ENCODE results near the gene PCDHGA1.

- TF ChIP-seq CTCF (tag by site-specific recombination; IDR thresholded peaks at IDR 0.05) (no peak), ZNF138 (tag by site-specific recombination; IDR thresholded peaks at IDR 0.05; ENCODE audit: borderline replicate concordance) (no peak), KLF16 (tag by site-specific recombination; IDR thresholded peaks at IDR 0.05) (no peak), KLF1 (tag by site-specific recombination; IDR thresholded peaks at IDR 0.05) (no peak), MYNN (tag by site-specific recombination; IDR thresholded peaks at IDR 0.05; ENCODE audit: borderline replicate concordance) (no peak), ZNF560 (tag by site-specific recombination; IDR thresholded peaks at IDR 0.05; ENCODE audit: borderline replicate concordance) (no peak), SETDB1 (IDR thresholded peaks at IDR 0.05; ENCODE audit: insufficient read length, low read length) (no peak), ZNF830 (tag by site-specific recombination; IDR thresholded peaks at IDR 0.05; ENCODE audit: low read depth) (no peak), ZNF558 (tag by site-specific recombination; IDR thresholded peaks at IDR 0.05) (no peak), ZNF449 (tag by site-specific recombination; IDR thresholded peaks at IDR 0.05) (no peak), ATF2 (tag by site-specific recombination; IDR thresholded peaks at IDR 0.05; ENCODE audit: low read depth) (no peak)
These were observed 146.8 kb downstream of the PCDHGA1 start for GRCh38 chr5:141477044-141477575.
